GM18511 (cell line): ENCODE data around the gene TDRKH.
"Not testable (repeated sequence)": the region's sequence is repeated elsewhere in the genome, so short reads cannot be mapped to it uniquely, and the experiment has no call there.

Experiments used
- ATAC-seq: cut with Tn5 transposase; IDR thresholded peaks from one replicate; pipeline ENCODE4 v1.9.1; 2021; ENCODE audit warnings: mild to moderate bottlenecking, moderate library complexity; ENCODE audit not compliant: unreplicated experiment

The TDRKH gene

DNA sequence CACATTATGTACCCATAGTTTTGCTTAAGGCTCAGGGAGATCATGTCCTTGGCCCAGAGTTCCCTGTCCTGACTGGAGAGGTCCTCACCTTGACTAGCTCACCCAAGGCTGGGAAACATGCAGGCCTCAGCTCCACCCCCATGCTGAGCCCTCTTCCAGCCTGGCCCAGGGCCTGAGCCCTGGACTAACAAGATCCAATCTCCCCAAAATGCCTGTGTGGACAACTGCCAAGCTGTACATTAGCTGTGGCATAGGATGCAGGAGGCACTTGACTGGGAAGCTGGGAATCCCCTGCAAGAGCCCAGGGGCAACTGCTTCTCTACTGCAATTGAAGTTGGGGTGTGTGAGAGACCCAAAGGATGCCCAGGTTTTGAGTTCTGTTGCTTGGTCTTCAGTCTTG lies 12.9 kb upstream of the TDRKH start:
- no peak for ATAC-seq

DNA sequence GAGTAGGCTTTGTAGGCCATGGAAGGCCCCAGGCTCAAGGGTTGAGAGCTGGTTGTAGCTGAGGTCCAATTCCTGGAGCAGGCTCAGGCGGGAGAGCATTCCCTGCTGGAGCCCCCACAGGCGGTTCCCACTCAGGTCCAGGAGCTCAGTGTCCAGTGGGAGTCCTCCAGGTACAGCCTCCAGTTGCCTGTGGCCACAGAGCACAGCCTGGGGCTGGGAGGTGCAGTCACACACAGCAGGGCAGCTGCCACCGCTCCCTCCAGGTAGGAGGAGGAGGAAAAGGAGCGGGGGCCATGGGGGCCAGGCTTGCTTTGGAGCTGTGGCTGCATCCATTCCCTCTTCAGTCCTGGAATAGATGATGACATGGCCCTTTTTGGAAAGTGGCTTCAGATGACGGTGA lies 12.1 kb upstream of the TDRKH start:
- no peak for ATAC-seq

DNA sequence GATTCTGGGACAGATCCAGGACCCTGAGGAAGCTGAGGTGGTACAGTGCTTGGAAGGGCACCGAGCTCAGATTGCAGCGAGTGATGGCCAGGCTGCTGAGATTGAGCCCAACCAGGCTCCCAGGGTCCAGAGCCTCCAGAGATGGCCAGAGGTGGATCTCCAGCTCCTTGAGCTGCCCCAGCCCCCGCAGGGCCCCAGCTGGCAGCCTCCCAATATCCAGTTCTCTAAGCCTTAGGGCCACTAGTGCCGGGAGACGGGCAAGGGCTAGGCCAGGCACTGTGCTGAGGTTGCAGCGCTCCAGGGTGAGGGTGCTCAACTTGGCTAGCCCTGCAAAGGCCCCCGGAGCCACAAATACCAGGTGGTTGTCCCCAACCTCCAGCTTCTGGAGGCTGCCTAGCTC lies 11.5 kb upstream of the TDRKH start:
- no peak for ATAC-seq

- no peak for ATAC-seq
Observed at GRCh38 chr1:151801310-151801820, 11.1 kb upstream of the TDRKH start.

DNA sequence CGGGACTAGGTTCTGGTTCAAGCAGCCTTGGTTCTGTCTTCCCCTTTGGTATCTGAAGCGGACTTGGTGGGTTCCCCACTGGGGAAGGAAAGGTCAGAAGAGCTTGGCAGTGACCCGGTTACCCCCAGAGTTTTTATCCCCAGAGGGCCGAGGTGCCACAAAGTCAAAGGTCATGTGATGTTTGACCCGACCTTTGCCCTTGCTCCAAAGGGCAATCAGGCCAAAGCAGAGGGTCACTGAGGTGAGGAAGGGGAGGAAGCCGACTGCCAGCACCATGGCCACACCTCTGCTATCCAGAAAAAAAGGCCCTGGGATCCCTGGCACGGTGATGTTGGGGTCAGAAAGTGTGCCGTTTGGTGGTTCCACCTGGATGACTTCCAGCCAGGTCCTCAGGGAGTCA lies 10.5 kb upstream of the TDRKH start:
- no peak for ATAC-seq

- no peak for ATAC-seq
Observed at GRCh38 chr1:151799179-151800022, 9.1 kb upstream of the TDRKH start.

GRCh38 chr1:151798571-151798970 lies 8.3 kb upstream of the TDRKH start:
- no peak for ATAC-seq

GRCh38 chr1:151790940-151791651 lies 796 bp upstream of the TDRKH start:
- ATAC-seq, result peak; percentile 7

GRCh38 chr1:151787689-151788088 lies 2.6 kb downstream of the TDRKH start:
- no peak for ATAC-seq

GRCh38 chr1:151783796-151784195 lies 6.5 kb downstream of the TDRKH start:
- ATAC-seq, result no peak

DNA sequence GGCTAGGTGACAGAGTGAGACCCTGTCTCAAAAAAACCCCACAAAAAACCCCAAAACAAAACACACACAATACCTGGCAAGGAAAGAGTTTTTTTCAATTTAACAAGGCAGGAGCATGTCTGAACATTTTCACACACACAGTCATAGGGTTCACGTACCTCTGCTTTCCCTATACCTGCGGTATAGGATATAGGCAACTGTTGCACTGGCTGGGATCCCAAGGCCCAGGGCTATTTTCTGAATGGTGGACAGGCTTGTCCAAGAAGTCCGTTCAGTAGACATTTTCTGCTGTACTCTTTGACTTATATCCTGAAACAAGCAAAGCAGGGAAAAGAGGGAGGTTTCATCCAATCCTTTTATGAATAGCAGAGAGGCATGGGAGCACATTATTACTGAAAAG lies 7.6 kb downstream of the TDRKH start:
- no peak for ATAC-seq

GRCh38 chr1:151782026-151782425 lies 8.3 kb downstream of the TDRKH start:
- ATAC-seq, result not testable (repeated sequence)

GRCh38 chr1:151780736-151781135 lies 9.6 kb downstream of the TDRKH start:
- ATAC-seq, result not testable (repeated sequence)

DNA sequence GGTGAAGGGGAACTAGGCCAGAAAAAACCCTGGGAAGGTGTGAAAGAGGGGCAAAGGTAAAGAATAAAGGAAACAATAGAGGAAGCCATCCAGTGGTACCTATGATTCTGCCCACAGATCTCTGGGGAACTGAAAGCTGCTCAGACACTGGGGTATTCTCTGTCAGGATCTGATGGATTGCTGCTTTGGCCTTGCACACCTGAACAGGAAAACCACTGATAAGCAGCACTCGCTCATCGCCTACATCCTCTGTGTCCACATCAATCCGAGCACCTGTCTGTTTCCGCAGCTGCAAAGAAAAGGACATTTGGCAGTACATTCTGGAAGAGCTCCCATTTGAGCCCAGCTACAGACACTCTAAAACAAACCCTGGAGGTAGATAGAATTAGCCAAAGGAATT lies 10.4 kb downstream of the TDRKH start:
- ATAC-seq, result no peak

DNA sequence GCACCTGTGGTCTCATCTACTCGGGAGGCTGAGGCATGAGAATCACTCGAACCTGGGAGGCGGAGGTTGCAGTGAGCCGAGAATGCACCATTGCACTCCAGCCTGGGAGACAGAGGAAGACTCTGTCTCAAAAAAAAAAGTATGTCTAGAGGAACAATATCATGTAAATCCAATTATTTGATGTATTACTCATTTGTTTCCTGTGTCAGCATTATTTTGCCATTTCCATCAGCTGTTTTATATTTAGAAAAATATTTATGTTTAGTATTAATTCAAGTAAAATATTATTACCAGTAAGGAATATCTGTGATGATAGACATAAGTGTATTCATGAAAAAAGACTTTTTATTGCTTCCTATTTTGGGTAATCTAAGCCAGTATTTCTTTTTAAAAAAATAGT lies 13.0 kb downstream of the TDRKH start:
- ATAC-seq, result no peak

- ATAC-seq, result no peak
Observed at GRCh38 chr1:151776665-151777062, 13.6 kb downstream of the TDRKH start.

DNA sequence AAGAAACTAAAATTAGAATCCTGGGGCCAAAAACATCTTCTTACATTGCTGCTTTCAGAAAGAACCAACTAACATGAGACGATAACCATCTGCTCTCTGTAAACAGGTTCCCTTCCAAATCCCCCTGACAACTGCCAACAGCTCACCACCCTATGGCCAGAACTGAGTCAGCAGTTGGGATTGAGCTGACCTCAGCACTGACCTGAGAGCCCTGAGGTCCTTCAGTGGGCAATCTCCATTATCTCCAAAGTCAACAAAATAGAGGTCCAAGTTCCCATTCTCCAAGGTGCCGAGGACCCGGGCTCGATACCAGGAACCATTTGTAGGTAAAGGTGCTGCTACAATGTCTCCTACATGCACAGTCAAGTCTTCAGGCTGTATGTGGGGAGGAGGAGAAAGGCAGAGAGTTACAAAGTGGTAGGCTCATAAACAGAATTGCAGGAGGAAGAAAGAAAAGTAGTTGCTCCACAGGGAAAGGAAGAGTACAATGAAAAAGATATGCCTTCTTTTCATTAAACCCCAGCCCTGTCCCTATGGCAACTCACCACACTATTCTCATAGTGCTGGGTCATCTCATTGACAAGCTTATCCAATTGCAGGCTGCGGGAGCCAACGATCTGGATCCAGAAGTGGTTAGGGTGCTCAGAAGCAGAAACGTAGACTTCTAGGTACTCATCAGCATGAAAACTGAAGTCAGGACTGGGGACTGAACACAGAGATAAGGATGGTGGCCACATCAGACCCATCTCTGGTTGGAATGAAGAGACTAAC lies 14.2 kb downstream of the TDRKH start:
- ATAC-seq, result no peak

DNA sequence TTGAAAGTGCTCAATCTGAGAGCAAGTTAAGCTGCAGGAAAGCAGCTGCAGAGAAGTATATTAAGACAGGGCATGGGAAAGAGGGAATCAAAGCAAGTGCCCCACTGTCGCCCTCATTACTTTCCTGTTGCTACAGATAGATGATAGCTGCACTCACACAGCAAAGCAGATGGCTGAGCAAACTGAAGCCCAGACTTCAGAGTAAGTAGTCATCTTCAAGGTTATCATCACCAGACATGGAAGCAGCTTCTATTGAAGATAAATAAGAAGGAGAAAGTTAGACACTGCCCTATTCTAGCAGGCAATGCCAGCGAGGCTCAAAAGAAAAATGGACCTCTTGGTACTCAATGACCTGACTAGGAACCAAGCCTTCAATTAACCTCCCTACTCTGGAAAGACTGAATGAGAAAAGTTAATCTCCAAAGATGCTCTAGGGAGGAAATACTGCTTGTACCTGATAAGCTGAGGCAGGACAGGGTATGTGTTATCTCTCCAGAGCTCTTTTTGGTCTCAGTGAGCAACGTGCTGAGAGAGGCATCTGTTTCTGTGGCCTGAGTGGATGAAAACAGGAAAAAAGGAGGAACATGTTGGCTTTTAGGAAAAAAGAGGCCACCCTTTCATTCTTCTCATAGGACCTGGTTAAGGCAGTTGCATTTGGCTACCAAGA lies 15.9 kb downstream of the TDRKH start:
- ATAC-seq, result no peak

- ATAC-seq, result no peak
Observed at GRCh38 chr1:151773702-151774101, 16.6 kb downstream of the TDRKH start.

DNA sequence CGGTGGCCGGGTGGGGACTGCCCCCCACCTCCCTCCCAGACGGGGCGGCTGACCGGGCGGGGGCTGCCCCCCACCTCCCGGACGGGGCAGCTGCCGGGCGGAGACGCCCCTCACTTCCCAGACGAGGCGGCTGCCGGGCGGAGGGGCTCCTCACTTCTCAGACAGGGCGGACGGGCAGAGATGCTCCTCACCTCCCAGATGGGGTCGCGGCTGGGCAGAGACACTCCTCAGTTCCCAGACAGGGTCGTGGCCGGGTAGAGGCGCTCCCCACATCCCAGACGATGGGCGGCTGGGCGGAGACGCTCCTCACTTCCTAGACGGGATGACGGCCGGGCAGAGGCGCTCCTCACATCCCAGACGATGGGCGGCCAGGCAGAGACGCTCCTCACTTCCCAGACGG lies 21.0 kb downstream of the TDRKH start:
- not testable (repeated sequence) for ATAC-seq
